HL-60 (cell line): ENCODE results near the gene OGDH.
"Not testable (repeated sequence)": the region's sequence is repeated elsewhere in the genome, so short reads cannot be mapped to it uniquely, and the experiment has no call there.

Source experiments
- DNase-seq, 2 experiments: peaks; one replicate each; pipeline ENCODE4 v3.0.0-alpha.2; 2010 to 2020; ENCODE audit warnings: low read depth in 1 of 2, low spot score in 1 of 2
- H3K27ac ChIP-seq: fragments of 250-450 bp; sonication (Bioruptor Pico); replicated peaks from 2 replicates; pipeline ENCODE4 v1.5.1; 2020; ENCODE audit warnings: mild to moderate bottlenecking, moderate library complexity
- H3K27me3 ChIP-seq: fragments of 250-450 bp; sonication (Bioruptor Pico); 2 replicates; pipeline ENCODE4 v1.5.1; 2021; ENCODE audit warnings: mild to moderate bottlenecking, moderate library complexity; ENCODE audit not compliant: insufficient read depth, poor library complexity, severe bottlenecking
- H3K4me3 ChIP-seq: replicated peaks from 2 replicates; pipeline ENCODE4 v1.5.1; 2011; ENCODE audit warnings: mild to moderate bottlenecking, control low read depth, low read length; ENCODE audit not compliant: insufficient read depth
- CTCF ChIP-seq: IDR thresholded peaks from one replicate; pipeline ENCODE4 v1.5.1; 2011; ENCODE audit warnings: low read length, control low read depth, inconsistent platforms; ENCODE audit not compliant: insufficient read depth
- GABPA ChIP-seq: IDR thresholded peaks from 2 replicates; pipeline ENCODE4 v1.6.1; 2012; ENCODE audit warnings: low read depth
- POLR2AphosphoS5 ChIP-seq: IDR thresholded peaks from 2 replicates; pipeline ENCODE4 v1.6.1; 2012; ENCODE audit warnings: low read depth
- REST ChIP-seq: IDR thresholded peaks from 2 replicates; pipeline ENCODE4 v1.6.1; 2012; ENCODE audit warnings: low read depth; ENCODE audit not compliant: insufficient replicate concordance
- SPI1 ChIP-seq: IDR thresholded peaks from 2 replicates; pipeline ENCODE4 v1.6.1; 2012; ENCODE audit warnings: low read depth, mild to moderate bottlenecking, borderline replicate concordance

The OGDH gene

GRCh38 chr7:44595934-44596635, 10.3 kb upstream of the OGDH start:
- Histone ChIP-seq H3K27me3 (no peaks in the 10 kb centered on the region), H3K27ac (no peak overlapping the region), H3K4me3 (no peak overlapping the region)
- DNase-seq, result no peak
- TF ChIP-seq CTCF, result no peak
- no peak for TF ChIP-seq REST
- TF ChIP-seq POLR2AphosphoS5, result no peak
- no peak for TF ChIP-seq GABPA

GRCh38 chr7:44597181-44597580, 9.2 kb upstream of the OGDH start:
- not testable (repeated sequence) for H3K4me3 ChIP-seq, H3K27ac ChIP-seq, DNase-seq, H3K27me3 ChIP-seq

GRCh38 chr7:44599222-44599621, 7.2 kb upstream of the OGDH start:
- H3K4me3 ChIP-seq, result no peak overlapping the region
- no peak overlapping the region for H3K27ac ChIP-seq
- TF ChIP-seq SPI1, result no peak
- no peak for TF ChIP-seq POLR2AphosphoS5
- no peak for TF ChIP-seq REST
- no peak for TF ChIP-seq CTCF
- no peak for TF ChIP-seq GABPA
- no peaks in the 10 kb centered on the region for H3K27me3 ChIP-seq
- DNase-seq, result no peak

GRCh38 chr7:44602576-44602910, 3.9 kb upstream of the OGDH start:
- Histone ChIP-seq H3K27me3 (no peaks in the 10 kb centered on the region), H3K27ac (no peak overlapping the region), H3K4me3 (no peak overlapping the region)
- no peak for DNase-seq
- TF ChIP-seq POLR2AphosphoS5 (no peak), SPI1 (no peak), CTCF (no peak), REST (no peak), GABPA (no peak)
